GM13977 (cell line): ENCODE measurements around the gene SNAP29.

Source experiments
- DNase-seq: peaks from one replicate; pipeline ENCODE4 v3.0.0; 2012; ENCODE audit warnings: low spot score
- in situ Hi-C: fragments of 300-500 bp; cut with MboI; formaldehyde crosslinking; loops from one replicate; pipeline ENCODE4 v1.12.0; 2022; ENCODE audit warnings: low sequenced_read_pairs, low pct_unique_long_range_greater_than_20kb, mixed read lengths, inconsistent platforms; ENCODE audit not compliant: unreplicated experiment
- TF ChIP-seq, protein P1 (sequence below): IDR thresholded peaks from 2 replicates; pipeline ENCODE4 v1.5.1; 2012; ENCODE audit warnings: mild to moderate bottlenecking, control low read depth; ENCODE audit not compliant: insufficient read depth; ENCODE audit errors: extremely low read depth, missing control alignments

Gene SNAP29

DNA sequence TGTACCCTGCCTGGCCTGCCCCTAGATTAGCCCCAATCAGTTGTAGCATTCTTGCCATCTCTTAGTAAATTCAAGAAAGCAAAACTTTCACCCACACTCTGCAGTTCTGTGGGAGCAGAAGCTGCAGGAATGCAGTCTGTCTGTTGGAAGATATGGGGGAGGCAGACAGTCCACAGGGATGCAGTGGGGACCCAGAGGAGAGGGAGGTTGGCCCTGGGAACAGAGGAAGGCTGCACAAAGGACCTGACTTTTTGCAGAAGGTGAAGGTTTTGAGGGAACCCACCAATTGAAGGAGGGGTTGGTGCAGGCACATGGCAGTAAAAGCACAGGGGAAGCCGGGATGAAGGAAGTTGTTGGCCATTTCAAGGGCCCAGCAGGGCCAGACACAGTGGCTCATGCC lies 16.5 kb downstream of the SNAP29 start:
- DNase-seq = no peak
- TF ChIP-seq, protein P1, sequence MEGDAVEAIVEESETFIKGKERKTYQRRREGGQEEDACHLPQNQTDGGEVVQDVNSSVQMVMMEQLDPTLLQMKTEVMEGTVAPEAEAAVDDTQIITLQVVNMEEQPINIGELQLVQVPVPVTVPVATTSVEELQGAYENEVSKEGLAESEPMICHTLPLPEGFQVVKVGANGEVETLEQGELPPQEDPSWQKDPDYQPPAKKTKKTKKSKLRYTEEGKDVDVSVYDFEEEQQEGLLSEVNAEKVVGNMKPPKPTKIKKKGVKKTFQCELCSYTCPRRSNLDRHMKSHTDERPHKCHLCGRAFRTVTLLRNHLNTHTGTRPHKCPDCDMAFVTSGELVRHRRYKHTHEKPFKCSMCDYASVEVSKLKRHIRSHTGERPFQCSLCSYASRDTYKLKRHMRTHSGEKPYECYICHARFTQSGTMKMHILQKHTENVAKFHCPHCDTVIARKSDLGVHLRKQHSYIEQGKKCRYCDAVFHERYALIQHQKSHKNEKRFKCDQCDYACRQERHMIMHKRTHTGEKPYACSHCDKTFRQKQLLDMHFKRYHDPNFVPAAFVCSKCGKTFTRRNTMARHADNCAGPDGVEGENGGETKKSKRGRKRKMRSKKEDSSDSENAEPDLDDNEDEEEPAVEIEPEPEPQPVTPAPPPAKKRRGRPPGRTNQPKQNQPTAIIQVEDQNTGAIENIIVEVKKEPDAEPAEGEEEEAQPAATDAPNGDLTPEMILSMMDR = no peak
- in situ Hi-C loops = no loop called here

DNA sequence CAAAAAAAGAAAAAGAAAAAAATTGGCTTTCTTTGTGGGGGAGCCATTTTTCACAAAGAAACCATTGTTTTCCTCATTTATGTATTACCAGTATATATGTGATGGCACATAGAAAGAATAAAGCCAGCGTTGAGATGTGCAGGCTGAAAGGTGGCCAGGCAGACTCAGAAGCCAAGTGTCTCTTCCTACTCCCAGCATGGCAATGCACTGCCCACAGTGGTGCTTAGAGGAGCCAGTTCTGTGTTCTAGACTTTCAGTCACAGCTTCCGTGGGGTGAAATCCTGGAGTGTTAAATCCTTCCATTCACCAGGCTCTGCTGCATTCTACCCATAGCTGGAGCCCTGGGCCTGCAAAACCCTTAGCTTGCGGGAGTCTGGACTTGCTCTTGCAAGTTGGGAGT lies 18.9 kb downstream of the SNAP29 start:
- TF ChIP-seq, protein P1 = no peak
- in situ Hi-C loops = no loop called here
- no peak for DNase-seq

DNA sequence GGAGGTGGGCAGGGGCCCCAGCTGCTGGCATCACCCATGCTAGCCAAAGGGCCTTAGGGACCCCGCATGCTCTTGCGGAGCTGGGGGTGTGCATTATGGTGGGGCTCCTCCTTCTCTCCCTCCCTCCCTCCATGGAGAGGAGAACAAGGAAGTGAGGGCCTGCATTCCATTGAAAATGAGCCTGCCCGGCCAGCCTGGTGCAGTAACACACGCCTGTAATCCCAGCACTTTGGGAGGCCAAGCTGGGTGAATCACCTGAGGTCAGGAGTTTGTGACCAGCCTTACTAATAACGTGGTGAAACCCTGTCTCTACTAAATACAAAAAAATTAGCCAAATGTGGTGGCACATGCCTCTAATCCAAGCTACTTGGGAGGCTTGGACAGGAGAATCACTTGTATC lies 22.4 kb downstream of the SNAP29 start:
- in situ Hi-C loops = no loop called here
- TF ChIP-seq, protein P1 = no peak
- DNase-seq = no peak

DNA sequence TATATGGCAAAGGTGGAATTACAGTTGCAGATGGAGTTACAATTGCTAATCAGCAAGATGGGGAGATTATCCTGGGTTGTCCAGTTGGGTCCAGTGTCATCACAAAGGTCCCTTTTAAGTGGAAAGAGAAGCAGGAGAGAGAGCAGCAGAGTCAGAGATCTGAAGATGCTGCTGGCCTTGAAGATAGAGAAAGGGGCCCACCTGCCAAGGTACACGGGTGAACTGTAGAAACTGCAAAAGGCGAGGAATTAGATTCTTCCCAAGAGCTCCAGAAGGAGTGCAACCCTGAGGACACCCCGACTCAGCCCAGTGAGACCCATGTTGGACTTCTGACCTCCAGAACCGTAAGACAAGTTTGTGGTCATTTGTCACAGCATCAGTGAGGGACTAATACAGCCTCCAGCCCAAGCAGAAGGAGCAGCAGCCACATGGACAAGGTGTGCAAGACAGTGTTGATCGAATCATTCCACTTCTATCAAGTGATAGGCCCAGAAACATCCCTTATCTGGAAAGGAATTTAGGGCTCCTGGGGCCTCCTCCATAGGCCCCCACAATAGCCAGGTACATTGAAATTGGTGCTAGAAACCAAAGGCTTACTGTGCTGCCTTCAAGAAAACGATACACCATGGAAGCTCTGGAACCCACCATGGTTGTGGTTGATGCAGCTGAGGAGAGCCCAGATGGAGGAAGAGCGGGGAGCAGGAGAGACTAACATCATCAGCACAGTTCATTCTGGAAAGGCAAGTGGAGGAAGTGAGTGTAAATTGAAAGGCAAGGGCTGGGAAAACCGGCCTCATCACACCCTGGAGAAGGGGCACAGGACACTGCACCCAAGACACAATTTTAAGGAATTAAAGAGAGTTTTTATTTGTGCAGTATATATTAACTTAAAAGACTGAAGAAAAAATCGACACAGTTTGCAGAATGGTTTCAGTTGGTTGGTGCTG lies 23.3 kb downstream of the SNAP29 start:
- TF ChIP-seq, protein P1 = no peak
- in situ Hi-C loops = no loop called here
- no peak for DNase-seq

DNA sequence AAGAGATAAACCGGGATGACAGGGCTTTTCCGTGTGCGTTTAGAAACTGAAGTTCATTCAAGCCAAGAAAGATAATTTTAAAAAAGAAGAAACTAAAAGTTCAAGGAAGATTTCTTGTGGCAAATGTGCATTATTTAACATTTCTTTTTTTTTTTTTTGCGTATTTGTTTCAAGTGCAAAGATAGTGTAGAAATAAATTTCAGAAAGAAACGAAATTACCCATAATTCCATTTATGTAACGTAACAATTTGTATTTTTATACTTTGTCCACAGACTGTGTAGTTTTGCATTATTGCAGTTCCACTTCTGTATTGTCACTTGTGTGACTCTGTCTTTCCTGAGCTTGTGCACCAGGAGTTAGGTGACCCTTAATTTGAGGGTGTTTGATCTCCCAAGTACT lies 24.0 kb downstream of the SNAP29 start:
- in situ Hi-C loops = no loop called here
- DNase-seq = no peak
- TF ChIP-seq, protein P1 = no peak

DNA sequence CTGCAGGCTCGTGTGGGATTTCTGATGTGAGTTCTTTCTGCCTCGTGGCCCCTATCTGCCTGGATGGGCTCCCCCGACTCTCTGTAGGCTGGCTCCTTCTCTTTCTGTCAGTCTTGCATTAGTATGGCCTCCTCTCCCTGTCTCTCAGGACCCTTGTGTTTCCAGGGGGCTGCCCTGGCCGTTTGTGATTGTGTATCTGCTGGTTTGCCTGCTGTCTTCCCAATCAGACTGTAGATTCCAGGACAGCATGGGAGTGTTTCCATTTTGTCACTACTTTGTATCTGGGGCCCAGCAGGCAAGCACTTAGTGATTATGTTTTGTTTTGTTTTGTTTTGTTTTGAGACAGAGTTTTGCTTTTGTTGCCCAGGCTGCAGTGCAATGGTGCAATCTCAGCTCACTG lies 25.6 kb downstream of the SNAP29 start:
- TF ChIP-seq, protein P1 = no peak
- no peak for DNase-seq
- in situ Hi-C loops = no loop called here
